Psoas muscle (tissue), 8 donors: ENCODE data around the gene CBR4. TPM values are rescaled to one million over a fixed set of nuclear protein-coding genes. Genes with fewer than 3 reads are reported as not detected.
"Not testable (repeated sequence)": the region's sequence is repeated elsewhere in the genome, so short reads cannot be mapped to it uniquely, and the experiment has no call there.

Source experiments
- ATAC-seq, 4 donors: fragments of 200-7000 bp; cut with Tn5 transposase; one replicate each; pipeline ENCODE4 v1.9.1; 2020; ENCODE audit warnings: moderate library complexity in 3 of 4, mild to moderate bottlenecking in 2 of 4
- DNase-seq, 2 donors: peaks; one replicate each; pipeline ENCODE4 v3.0.0-alpha.2; 2020
- H3K27ac ChIP-seq: fragments of 200-600 bp; one replicate; pipeline ENCODE4 v1.8.0; 2022
- H3K27me3 ChIP-seq, 3 donors: fragments of 200-600 bp in 1 of 3; one replicate each; pipeline versions ENCODE4 v1.6.1 to v1.8.0; 2013 to 2022; ENCODE audit warnings: low read length in 2 of 3, mild to moderate bottlenecking in 2 of 3, moderate library complexity in 1 of 3; ENCODE audit not compliant: insufficient read depth in 3 of 3
- H3K36me3 ChIP-seq, 2 donors: fragments of 200-600 bp in 1 of 2; one replicate each; pipeline versions ENCODE4 v1.6.1 to v1.8.0; 2013 to 2022; ENCODE audit warnings: low read depth in 1 of 2, mild to moderate bottlenecking in 1 of 2, moderate library complexity in 1 of 2; ENCODE audit not compliant: insufficient read depth in 1 of 2
- H3K4me1 ChIP-seq: fragments of 200-600 bp; one replicate; pipeline ENCODE4 v1.8.0; 2022
- H3K4me3 ChIP-seq: fragments of 200-600 bp; one replicate; pipeline ENCODE4 v1.8.0; 2022; ENCODE audit warnings: mild to moderate bottlenecking
- H3K9me3 ChIP-seq: fragments of 200-600 bp; one replicate; pipeline ENCODE4 v1.8.0; 2022
- CTCF ChIP-seq: fragments of 200-600 bp; IDR thresholded peaks from one replicate; pipeline ENCODE4 v1.8.0; 2022; ENCODE audit warnings: antibody characterized with exemption
- WGBS, 3 donors: extraction: QIAGEN DNeasy Blood & Tissue Kit; methylation state at CpG; one replicate each; pipeline versions ENCODE4 v1.1.6 to v1.1.7; 2013; 5-methylcytosine and 5-hydroxymethylcytosine counted together
- intact Hi-C, 2 donors: fragments of 100-400 bp; cut with DNase I; formaldehyde crosslinking; loops; one replicate each; pipeline versions ENCODE4 v1.11.0 to v1.14.2; 2022
- polyA plus RNA-seq, 3 donors: library from polyadenylated mRNA; stranded (reverse); fragments of 200-250 nt; gene quantifications; one replicate each; pipeline ENCODE4 v1.2.3, GENCODE V29; 2013
- total RNA-seq, 4 donors: library from RNA; stranded (reverse); fragmentation: NEBNext Ultra II Directional in 2 of 4; extraction: Animal tissue kit (Norgen Biotek cat#: 25700) in 2 of 4; gene quantifications; one replicate each; pipeline versions ENCODE4 v1.2.1 to v1.2.4, GENCODE V29; 2021 to 2023
- donor health status: healthy with polysubstance abuse.
- donor health status: DM: no; HTN: no; CAD: no; lungs with moderate emphysema.
- donor health status: Bipolar disorder and iron deficiency.
- donor health status: healthy.
- donor health status: DM: yes; HTN: yes; CAD: no.
- donor health status: DM: no; HTN: no; CAD: no.
- donor health status: DM: no; HTN: no; CAD: no.
- donor health status: DM: yes; HTN: yes; CAD: no.

The CBR4 gene
- total and polyA plus RNA-seq, 7 donors, result 5.2 to 18.5 (median 14.4) TPM

GRCh38 chr4:168998596-168998995 is 11.5 kb downstream of the CBR4 start:
- Histone ChIP-seq H3K36me3 (peaks cover 0 to 49% of the 10 kb centered on the region in 2 donors), H3K4me1 (peaks cover 5% of the 10 kb centered on the region), H3K27ac (no peak overlapping the region), H3K27me3 (no peaks in the 10 kb centered on the region), H3K4me3 (no peak overlapping the region), H3K9me3 (no peaks in the 10 kb centered on the region)
- no peak for DNase-seq
- ATAC-seq, result no peak
- intact Hi-C loops, result loop anchor here in 1 of 2 donors (10.0 kb wide), 1 partner anchor 566 kb away; no protein-coding TSS in a partner anchor
- WGBS, 3 donors, result 90 to 97% (median 96%) methylated on average over 1 of the region's 1 CpG
- TF ChIP-seq CTCF, result no peak

GRCh38 chr4:168995537-168996295 is 14.3 kb downstream of the CBR4 start:
- no peak for DNase-seq
- Histone ChIP-seq H3K9me3 (no peaks in the 10 kb centered on the region), H3K36me3 (peaks cover 0 to 26% of the 10 kb centered on the region in 2 donors), H3K27ac (no peak overlapping the region), H3K4me1 (peaks cover 5% of the 10 kb centered on the region), H3K27me3 (no peaks in the 10 kb centered on the region), H3K4me3 (no peak overlapping the region)
- TF ChIP-seq CTCF, result peak; percentile 25
- intact Hi-C loops, result loop anchor here in 1 of 2 donors (10.0 kb wide), 1 partner anchor 569 kb away; no protein-coding TSS in a partner anchor
- 12 to 44% (median 14%) methylated on average over 2 of the region's 2 CpGs for WGBS, 3 donors
- ATAC-seq, result peak in 2 of 4 donors; percentile 60 to 75

GRCh38 chr4:168994958-168995357 is 15.1 kb downstream of the CBR4 start:
- no peak overlapping the region for H3K4me3 ChIP-seq
- no peak for TF ChIP-seq CTCF
- H3K27ac ChIP-seq, result no peak overlapping the region
- DNase-seq (no peak), ATAC-seq (no peak)
- H3K4me1 ChIP-seq, result peaks cover 5% of the 10 kb centered on the region
- H3K27me3 ChIP-seq, result no peaks in the 10 kb centered on the region
- H3K9me3 ChIP-seq, result no peaks in the 10 kb centered on the region
- intact Hi-C loops, result loop anchor here in 1 of 2 donors (10.0 kb wide), 1 partner anchor 570 kb away; no protein-coding TSS in a partner anchor
- H3K36me3 ChIP-seq, result peaks cover 0 to 27% of the 10 kb centered on the region in 2 donors
- 94 to 98% (median 95%) methylated on average over 4 of the region's 4 CpGs for WGBS, 3 donors

DNA sequence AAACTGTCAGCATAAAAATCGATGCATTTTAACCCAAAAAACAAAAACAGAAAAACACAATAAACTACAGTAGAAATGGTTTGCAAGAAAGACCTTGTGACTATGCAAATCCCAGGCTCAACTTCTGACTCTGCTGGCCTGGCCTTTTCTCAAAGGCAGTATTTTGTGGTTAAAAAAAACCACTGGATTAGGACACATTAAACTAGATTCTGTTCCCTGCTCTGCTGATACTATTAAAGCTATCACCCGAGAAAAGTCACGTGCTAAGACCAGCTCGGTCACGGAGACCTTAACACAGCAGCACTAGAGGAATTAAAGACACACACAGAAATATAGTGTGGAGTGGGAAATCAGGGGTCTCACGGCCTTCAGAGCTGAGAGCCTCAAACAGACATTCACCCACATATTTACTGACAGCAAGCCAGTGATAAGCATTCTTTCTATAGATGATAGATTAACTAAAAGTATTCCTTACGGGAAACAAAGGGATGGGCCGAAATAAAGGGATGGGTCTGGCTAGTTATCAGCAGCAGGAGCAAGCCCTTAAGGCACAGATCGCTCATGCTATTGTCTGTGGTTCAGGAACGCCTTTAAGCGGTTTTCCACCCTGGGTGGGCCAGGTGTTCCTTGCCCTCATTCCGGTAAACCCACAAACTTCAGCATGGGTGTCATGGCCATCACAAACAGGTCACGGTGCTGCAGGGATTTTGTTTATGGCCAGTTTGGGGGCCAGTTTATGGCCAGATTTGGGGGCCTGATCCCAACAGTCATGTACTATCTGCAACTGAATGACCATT is 16.1 kb downstream of the CBR4 start:
- Histone ChIP-seq H3K4me3 (no peak overlapping the region), H3K27ac (no peak overlapping the region), H3K36me3 (peaks cover 0 to 34% of the 10 kb centered on the region in 2 donors), H3K4me1 (peaks cover 5% of the 10 kb centered on the region), H3K9me3 (no peaks in the 10 kb centered on the region), H3K27me3 (no peaks in the 10 kb centered on the region)
- DNase-seq, result no peak
- peak in 2 of 4 donors; percentile 19 to 48 for ATAC-seq
- no peak for TF ChIP-seq CTCF
- 60 to 76% (median 63%) methylated on average over 13 of the region's 13 CpGs for WGBS, 3 donors
- intact Hi-C loops, result loop anchor here in 1 of 2 donors (10.0 kb wide), 1 partner anchor 571 kb away; no protein-coding TSS in a partner anchor

GRCh38 chr4:168992952-168993482 is 17.0 kb downstream of the CBR4 start:
- not testable (repeated sequence) for H3K27me3 ChIP-seq, H3K4me3 ChIP-seq, H3K4me1 ChIP-seq, H3K9me3 ChIP-seq, ATAC-seq, H3K27ac ChIP-seq, DNase-seq
- intact Hi-C loops, result loop anchor here in 1 of 2 donors (10.0 kb wide), 1 partner anchor 572 kb away; no protein-coding TSS in a partner anchor
- H3K36me3 ChIP-seq, result peaks cover 0 to 27% of the 10 kb centered on the region in 2 donors
- 91 to 94% (median 91%) methylated on average over 7 of the region's 7 CpGs for WGBS, 3 donors
